Fibroblast of skin of right biceps (primary cell): ENCODE data around the gene GRSF1.
"Not testable (repeated sequence)": the region's sequence is repeated elsewhere in the genome, so short reads cannot be mapped to it uniquely, and the experiment has no call there.

Experiments
- DNase-seq: peaks from one replicate; pipeline ENCODE4 v3.0.0-alpha.2; 2013

The GRSF1 gene

GRCh38 chr4:70833675-70834074 lies 6.0 kb downstream of the GRSF1 start:
- no peak for DNase-seq

- DNase-seq: no peak
Observed at GRCh38 chr4:70831293-70831692, 8.4 kb downstream of the GRSF1 start.

GRCh38 chr4:70830054-70830453 lies 9.6 kb downstream of the GRSF1 start:
- DNase-seq: no peak

GRCh38 chr4:70829492-70829891 lies 10.2 kb downstream of the GRSF1 start:
- no peak for DNase-seq

- DNase-seq: no peak
Observed at GRCh38 chr4:70829015-70829414, 10.7 kb downstream of the GRSF1 start.

- DNase-seq: peak; percentile 78
Observed at GRCh38 chr4:70818921-70819320, 20.8 kb downstream of the GRSF1 start.

GRCh38 chr4:70818173-70818855 lies 21.4 kb downstream of the GRSF1 start:
- peak; percentile 47 for DNase-seq

- no peak for DNase-seq
Observed at GRCh38 chr4:70816894-70817293, 22.8 kb downstream of the GRSF1 start.

- DNase-seq: peak; percentile 31
Observed at GRCh38 chr4:70815370-70815769, 24.3 kb downstream of the GRSF1 start.

- no peak for DNase-seq
Observed at GRCh38 chr4:70808151-70808550, 31.5 kb downstream of the GRSF1 start.

- DNase-seq: no peak
Observed at GRCh38 chr4:70802928-70803580, 36.6 kb downstream of the GRSF1 start.

- no peak for DNase-seq
Observed at GRCh38 chr4:70801265-70801809, 38.4 kb downstream of the GRSF1 start.

GRCh38 chr4:70793626-70794025 lies 46.1 kb downstream of the GRSF1 start:
- DNase-seq: no peak

- DNase-seq: no peak
Observed at GRCh38 chr4:70788733-70789132, 51.0 kb downstream of the GRSF1 start.

GRCh38 chr4:70787496-70787895 lies 52.2 kb downstream of the GRSF1 start:
- DNase-seq: no peak

GRCh38 chr4:70783096-70783495 lies 56.6 kb downstream of the GRSF1 start:
- no peak for DNase-seq

- no peak for DNase-seq
Observed at GRCh38 chr4:70778888-70779422, 60.7 kb downstream of the GRSF1 start.

- no peak for DNase-seq
Observed at GRCh38 chr4:70772929-70773555, 66.6 kb downstream of the GRSF1 start.

GRCh38 chr4:70769396-70769795 lies 70.3 kb downstream of the GRSF1 start:
- not testable (repeated sequence) for DNase-seq

- peak; percentile 56 for DNase-seq
Observed at GRCh38 chr4:70768301-70768948, 71.3 kb downstream of the GRSF1 start.
